SK-N-SH treated with all-trans-retinoic acid at 6 μM for 48 hours (cell line): ENCODE data around the gene RIMOC1.

ENCODE experiments used
- ATAC-seq: fragments of 200-7000 bp; cut with Tn5 transposase; 3 replicates; pipeline ENCODE4 v1.9.1; 2020; ENCODE audit warnings: mild to moderate bottlenecking, moderate library complexity
- ARNTL ChIP-seq: fragments of 450-650 bp; formaldehyde crosslinking; IDR thresholded peaks from 2 replicates; pipeline ENCODE4 v1.5.0; 2020; ENCODE audit warnings: low read depth, mild to moderate bottlenecking, moderate library complexity, borderline replicate concordance
- BACH2 ChIP-seq: fragments of 250-450 bp; sonication (Bioruptor Pico); IDR thresholded peaks from 2 replicates; pipeline ENCODE4 v1.9.0; 2021; ENCODE audit warnings: mild to moderate bottlenecking, borderline replicate concordance
- CSDC2 ChIP-seq: fragments of 250-450 bp; sonication (Bioruptor Pico); IDR thresholded peaks from 2 replicates; pipeline ENCODE4 v1.5.0; 2020; ENCODE audit warnings: mild to moderate bottlenecking, moderate library complexity
- ESRRG ChIP-seq: fragments of 250-450 bp; sonication (Bioruptor Pico); IDR thresholded peaks from 2 replicates; pipeline ENCODE4 v1.6.1; 2021; ENCODE audit warnings: mild to moderate bottlenecking
- ISL1 ChIP-seq: fragments of 250-450 bp; sonication (Bioruptor Pico); IDR thresholded peaks from 2 replicates; pipeline ENCODE4 v2.1.2; 2022; ENCODE audit warnings: mild to moderate bottlenecking, moderate library complexity
- OSR1 ChIP-seq: fragments of 250-450 bp; sonication (Bioruptor Pico); IDR thresholded peaks from 2 replicates; pipeline ENCODE4 v1.8.0; 2022; ENCODE audit warnings: moderate library complexity, mild to moderate bottlenecking, inconsistent platforms
- TCF4 ChIP-seq: fragments of 250-450 bp; sonication (Bioruptor Pico); IDR thresholded peaks from 2 replicates; pipeline ENCODE4 v1.8.0; 2021; ENCODE audit warnings: mild to moderate bottlenecking, moderate library complexity, borderline replicate concordance
- ZC3H10 ChIP-seq: fragments of 250-450 bp; sonication (Bioruptor Pico); IDR thresholded peaks from 2 replicates; pipeline ENCODE4 v1.5.1; 2021; ENCODE audit warnings: mild to moderate bottlenecking, moderate library complexity
- ZFP3 ChIP-seq: fragments of 250-450 bp; sonication (Bioruptor Pico); IDR thresholded peaks from 2 replicates; pipeline ENCODE4 v1.5.0; 2020; ENCODE audit warnings: mild to moderate bottlenecking, moderate library complexity
- ZFP30 ChIP-seq: fragments of 450-650 bp; formaldehyde crosslinking; IDR thresholded peaks from 2 replicates; pipeline ENCODE4 v1.5.0; 2022; ENCODE audit warnings: mild to moderate bottlenecking, moderate library complexity
- ZNF565 ChIP-seq: fragments of 450-650 bp; formaldehyde crosslinking; conservative IDR thresholded peaks from 2 replicates; pipeline ENCODE4 v1.5.0; 2020; ENCODE audit warnings: low read depth, mild to moderate bottlenecking, moderate library complexity
- ZNF8 ChIP-seq: fragments of 450-650 bp; formaldehyde crosslinking; IDR thresholded peaks from 2 replicates; pipeline ENCODE4 v1.5.0; 2020; ENCODE audit warnings: mild to moderate bottlenecking, moderate library complexity
- TF ChIP-seq, protein P1 (sequence below): fragments of 250-450 bp; sonication (Bioruptor Pico); IDR thresholded peaks from 2 replicates; pipeline ENCODE4 v1.5.0; 2020; ENCODE audit warnings: mild to moderate bottlenecking, moderate library complexity
- TF ChIP-seq, protein P2 (sequence below): fragments of 250-450 bp; sonication (Bioruptor Pico); IDR thresholded peaks from 2 replicates; pipeline ENCODE4 v1.8.0; 2021; ENCODE audit warnings: low read depth, mild to moderate bottlenecking, moderate library complexity, borderline replicate concordance
- TF ChIP-seq, protein P3 (sequence below): fragments of 250-450 bp; sonication (Bioruptor Pico); IDR thresholded peaks from 2 replicates; pipeline ENCODE4 v1.5.1; 2020; ENCODE audit warnings: low read depth, mild to moderate bottlenecking, moderate library complexity
- TF ChIP-seq, protein P4 (sequence below): fragments of 250-450 bp; sonication (Bioruptor Pico); IDR thresholded peaks from 2 replicates; pipeline ENCODE4 v1.5.1; 2021; ENCODE audit warnings: mild to moderate bottlenecking, moderate library complexity

The RIMOC1 gene

DNA sequence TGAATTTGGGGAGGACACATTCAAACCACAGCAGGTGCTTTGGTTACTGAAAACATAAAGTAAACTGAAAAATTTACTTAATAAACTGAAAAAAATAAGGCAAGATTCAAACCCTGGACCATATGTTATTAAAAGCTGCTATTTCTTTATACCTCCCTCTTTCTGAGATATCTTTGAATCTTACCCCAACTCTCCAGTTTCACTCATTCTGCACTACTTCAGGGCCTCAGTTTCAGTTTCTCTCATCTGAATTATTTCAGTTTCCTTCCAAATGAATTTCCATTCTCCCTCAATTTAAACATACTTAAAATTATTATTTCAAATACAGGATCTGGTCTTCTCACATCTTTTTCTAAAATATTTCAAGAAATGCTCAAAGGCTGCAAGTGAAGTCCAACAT lies 29.0 kb upstream of the RIMOC1 start:
- ATAC-seq: no peak

DNA sequence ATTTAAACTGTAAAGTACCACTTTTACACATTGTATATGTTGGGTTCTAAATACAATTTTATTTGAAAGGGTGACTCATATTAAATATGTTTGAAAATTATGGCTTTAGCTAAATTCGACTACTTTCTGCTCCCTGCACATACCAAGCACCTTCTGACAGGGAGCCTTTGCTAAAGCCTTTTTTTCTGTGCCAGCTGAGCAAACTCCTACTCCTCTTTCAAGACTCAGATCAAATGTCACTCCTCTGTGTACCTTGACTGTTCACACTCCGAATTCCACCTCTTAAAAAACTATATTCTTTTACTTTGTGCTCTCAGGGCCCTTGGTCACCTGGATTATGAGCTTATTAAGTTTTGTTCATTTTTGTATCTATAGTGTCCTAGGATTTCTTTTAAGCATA lies 27.5 kb upstream of the RIMOC1 start:
- no peak for ATAC-seq
- no peak for TF ChIP-seq ISL1 (CRISPR knock-in tag)

More for the DNA sequence above, 29.0 kb upstream of the RIMOC1 start:
- TF ChIP-seq ARNTL (CRISPR knock-in tag): no peak
- TF ChIP-seq ZC3H10 (CRISPR knock-in tag): no peak
- TF ChIP-seq BACH2 (CRISPR knock-in tag): no peak
- no peak for TF ChIP-seq CSDC2
- TF ChIP-seq, protein P1, sequence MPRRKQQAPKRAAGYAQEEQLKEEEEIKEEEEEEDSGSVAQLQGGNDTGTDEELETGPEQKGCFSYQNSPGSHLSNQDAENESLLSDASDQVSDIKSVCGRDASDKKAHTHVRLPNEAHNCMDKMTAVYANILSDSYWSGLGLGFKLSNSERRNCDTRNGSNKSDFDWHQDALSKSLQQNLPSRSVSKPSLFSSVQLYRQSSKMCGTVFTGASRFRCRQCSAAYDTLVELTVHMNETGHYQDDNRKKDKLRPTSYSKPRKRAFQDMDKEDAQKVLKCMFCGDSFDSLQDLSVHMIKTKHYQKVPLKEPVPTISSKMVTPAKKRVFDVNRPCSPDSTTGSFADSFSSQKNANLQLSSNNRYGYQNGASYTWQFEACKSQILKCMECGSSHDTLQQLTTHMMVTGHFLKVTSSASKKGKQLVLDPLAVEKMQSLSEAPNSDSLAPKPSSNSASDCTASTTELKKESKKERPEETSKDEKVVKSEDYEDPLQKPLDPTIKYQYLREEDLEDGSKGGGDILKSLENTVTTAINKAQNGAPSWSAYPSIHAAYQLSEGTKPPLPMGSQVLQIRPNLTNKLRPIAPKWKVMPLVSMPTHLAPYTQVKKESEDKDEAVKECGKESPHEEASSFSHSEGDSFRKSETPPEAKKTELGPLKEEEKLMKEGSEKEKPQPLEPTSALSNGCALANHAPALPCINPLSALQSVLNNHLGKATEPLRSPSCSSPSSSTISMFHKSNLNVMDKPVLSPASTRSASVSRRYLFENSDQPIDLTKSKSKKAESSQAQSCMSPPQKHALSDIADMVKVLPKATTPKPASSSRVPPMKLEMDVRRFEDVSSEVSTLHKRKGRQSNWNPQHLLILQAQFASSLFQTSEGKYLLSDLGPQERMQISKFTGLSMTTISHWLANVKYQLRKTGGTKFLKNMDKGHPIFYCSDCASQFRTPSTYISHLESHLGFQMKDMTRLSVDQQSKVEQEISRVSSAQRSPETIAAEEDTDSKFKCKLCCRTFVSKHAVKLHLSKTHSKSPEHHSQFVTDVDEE: no peak
- TF ChIP-seq TCF4 (CRISPR knock-in tag): no peak
- TF ChIP-seq, protein P2, sequence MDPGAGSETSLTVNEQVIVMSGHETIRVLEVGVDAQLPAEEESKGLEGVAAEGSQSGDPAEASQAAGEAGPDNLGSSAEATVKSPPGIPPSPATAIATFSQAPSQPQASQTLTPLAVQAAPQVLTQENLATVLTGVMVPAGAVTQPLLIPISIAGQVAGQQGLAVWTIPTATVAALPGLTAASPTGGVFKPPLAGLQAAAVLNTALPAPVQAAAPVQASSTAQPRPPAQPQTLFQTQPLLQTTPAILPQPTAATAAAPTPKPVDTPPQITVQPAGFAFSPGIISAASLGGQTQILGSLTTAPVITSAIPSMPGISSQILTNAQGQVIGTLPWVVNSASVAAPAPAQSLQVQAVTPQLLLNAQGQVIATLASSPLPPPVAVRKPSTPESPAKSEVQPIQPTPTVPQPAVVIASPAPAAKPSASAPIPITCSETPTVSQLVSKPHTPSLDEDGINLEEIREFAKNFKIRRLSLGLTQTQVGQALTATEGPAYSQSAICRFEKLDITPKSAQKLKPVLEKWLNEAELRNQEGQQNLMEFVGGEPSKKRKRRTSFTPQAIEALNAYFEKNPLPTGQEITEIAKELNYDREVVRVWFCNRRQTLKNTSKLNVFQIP (CRISPR knock-in tag): no peak
- no peak for TF ChIP-seq ISL1 (CRISPR knock-in tag)
- TF ChIP-seq ESRRG (CRISPR knock-in tag): no peak
- TF ChIP-seq ZFP3 (CRISPR knock-in tag): no peak
- no peak for TF ChIP-seq ZNF565
- TF ChIP-seq ZFP30 (CRISPR knock-in tag): no peak

DNA sequence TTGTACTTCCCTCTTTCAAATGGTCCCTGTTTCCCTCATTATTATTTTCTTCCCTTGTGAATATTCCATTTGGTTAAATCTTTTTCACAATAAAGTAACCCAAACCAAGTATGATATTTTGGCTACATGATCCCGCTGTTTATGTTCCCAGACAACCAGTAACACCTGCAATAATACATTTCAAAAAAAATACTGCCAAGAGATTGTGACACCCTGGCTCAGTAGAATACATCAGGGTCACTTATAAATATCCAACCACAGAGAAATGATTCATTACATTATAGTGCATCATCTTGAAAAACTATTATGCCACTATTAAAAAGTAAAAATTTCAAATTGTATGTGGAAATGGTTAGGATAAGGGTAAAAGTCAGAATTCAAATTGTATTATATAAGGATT lies 26.7 kb upstream of the RIMOC1 start:
- TF ChIP-seq, protein P3, sequence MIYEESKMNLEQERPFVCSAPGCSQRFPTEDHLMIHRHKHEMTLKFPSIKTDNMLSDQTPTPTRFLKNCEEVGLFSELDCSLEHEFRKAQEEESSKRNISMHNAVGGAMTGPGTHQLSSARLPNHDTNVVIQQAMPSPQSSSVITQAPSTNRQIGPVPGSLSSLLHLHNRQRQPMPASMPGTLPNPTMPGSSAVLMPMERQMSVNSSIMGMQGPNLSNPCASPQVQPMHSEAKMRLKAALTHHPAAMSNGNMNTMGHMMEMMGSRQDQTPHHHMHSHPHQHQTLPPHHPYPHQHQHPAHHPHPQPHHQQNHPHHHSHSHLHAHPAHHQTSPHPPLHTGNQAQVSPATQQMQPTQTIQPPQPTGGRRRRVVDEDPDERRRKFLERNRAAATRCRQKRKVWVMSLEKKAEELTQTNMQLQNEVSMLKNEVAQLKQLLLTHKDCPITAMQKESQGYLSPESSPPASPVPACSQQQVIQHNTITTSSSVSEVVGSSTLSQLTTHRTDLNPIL (CRISPR knock-in tag): no peak
- no peak for TF ChIP-seq ARNTL (CRISPR knock-in tag)
- TF ChIP-seq ESRRG (CRISPR knock-in tag): no peak
- no peak for TF ChIP-seq ZNF8
- TF ChIP-seq ISL1 (CRISPR knock-in tag): no peak
- no peak for ATAC-seq

DNA sequence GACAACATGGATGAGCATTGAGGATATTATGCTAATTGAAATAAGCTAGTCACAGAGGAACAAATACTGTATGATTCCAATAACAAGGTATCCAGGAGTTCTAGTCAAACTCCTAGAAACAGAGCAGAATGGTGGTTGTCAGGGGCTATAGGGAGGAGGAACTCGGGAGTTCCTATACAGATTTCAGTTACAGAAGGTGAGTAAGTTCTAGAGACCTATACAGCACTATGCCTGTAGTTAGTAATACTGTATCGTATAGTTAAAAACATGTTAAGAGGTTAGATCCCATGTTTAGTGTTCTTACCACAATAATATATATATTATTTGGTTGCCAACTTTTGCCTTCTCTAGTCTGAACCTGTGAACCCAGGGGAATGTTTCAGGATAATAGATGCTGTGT lies 26.0 kb upstream of the RIMOC1 start:
- no peak for ATAC-seq
- TF ChIP-seq ZC3H10 (CRISPR knock-in tag): no peak
- no peak for TF ChIP-seq OSR1 (CRISPR knock-in tag)
- TF ChIP-seq, protein P2 (CRISPR knock-in tag): no peak
- TF ChIP-seq ZFP3 (CRISPR knock-in tag): no peak
- TF ChIP-seq, protein P4, sequence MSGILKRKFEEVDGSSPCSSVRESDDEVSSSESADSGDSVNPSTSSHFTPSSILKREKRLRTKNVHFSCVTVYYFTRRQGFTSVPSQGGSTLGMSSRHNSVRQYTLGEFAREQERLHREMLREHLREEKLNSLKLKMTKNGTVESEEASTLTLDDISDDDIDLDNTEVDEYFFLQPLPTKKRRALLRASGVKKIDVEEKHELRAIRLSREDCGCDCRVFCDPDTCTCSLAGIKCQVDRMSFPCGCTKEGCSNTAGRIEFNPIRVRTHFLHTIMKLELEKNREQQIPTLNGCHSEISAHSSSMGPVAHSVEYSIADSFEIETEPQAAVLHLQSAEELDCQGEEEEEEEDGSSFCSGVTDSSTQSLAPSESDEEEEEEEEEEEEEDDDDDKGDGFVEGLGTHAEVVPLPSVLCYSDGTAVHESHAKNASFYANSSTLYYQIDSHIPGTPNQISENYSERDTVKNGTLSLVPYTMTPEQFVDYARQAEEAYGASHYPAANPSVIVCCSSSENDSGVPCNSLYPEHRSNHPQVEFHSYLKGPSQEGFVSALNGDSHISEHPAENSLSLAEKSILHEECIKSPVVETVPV (CRISPR knock-in tag): no peak
- no peak for TF ChIP-seq TCF4 (CRISPR knock-in tag)
- TF ChIP-seq, protein P1: no peak
- TF ChIP-seq, all 23 proteins: peak for 0
